HepG2 (cell line): ENCODE results near the gene PPP1R3C. TPM values are rescaled to one million over a fixed set of nuclear protein-coding genes. Genes with fewer than 3 reads are reported as not detected.

Experiments used
- ATAC-seq: fragments of 200-7000 bp; cut with Tn5 transposase; 3 replicates; pipeline ENCODE4 v1.9.1; 2020; ENCODE audit warnings: mild to moderate bottlenecking, moderate library complexity
- BruUV-seq: library from RNA; stranded (reverse); fragments of 400-500 nt; replicated peaks from 2 replicates; lab custom pipeline; 2021; lab: Mats Ljungman, UMichigan
- CTCF ChIA-PET: fragments of 300-600 bp; formaldehyde crosslinking; extraction: SDS; loops from one replicate; lab custom pipeline; 2021; ENCODE audit warnings: low total read pairs, inconsistent platforms, low intra/inter-chr PET ratio; lab: Yijun Ruan, JAX
- POLR2A ChIA-PET: fragments of 350-600 bp; sonication (Branson Sonifier 250); formaldehyde crosslinking; loops from one replicate; lab custom pipeline; 2020; ENCODE audit warnings: antibody characterized with exemption, inconsistent platforms; lab: Yijun Ruan, JAX
- DNase-seq: peaks from one replicate; pipeline ENCODE4 v3.0.0-alpha.2; 2015; ENCODE audit warnings: low spot score
- FAIRE-seq: peaks from 3 replicates; lab custom pipeline; 2011; peaks lifted over from hg19 to GRCh38; lab: Jason Lieb, UNC
- H2AFZ ChIP-seq: one replicate; pipeline ENCODE4 v1.6.1; 2011; ENCODE audit warnings: low read length, inconsistent platforms
- H3K27ac ChIP-seq: fragments of 300-600 bp; 3 replicates; pipeline ENCODE4 v1.8.0; 2011; ENCODE audit warnings: mixed run types, mild to moderate bottlenecking, mixed read lengths, low read length, inconsistent platforms; ENCODE audit not compliant: insufficient read depth; ENCODE audit errors: extremely low read length
- H3K27me3 ChIP-seq, 2 experiments: fragments of 200-600 bp in 1 of 2; 2 replicates in 1 of 2; 3 replicates in 1 of 2; pipeline versions ENCODE4 v1.6.0 to v1.8.0; 2011; ENCODE audit warnings: low read length in 2 of 2, mild to moderate bottlenecking in 2 of 2, moderate library complexity in 2 of 2, inconsistent platforms in 1 of 2; ENCODE audit not compliant: insufficient read depth in 2 of 2, control insufficient read depth in 1 of 2
- H3K36me3 ChIP-seq, 2 experiments: fragments of 200-600 bp in 1 of 2; replicated peaks in 1 of 2; 2 replicates in 1 of 2; 3 replicates in 1 of 2; pipeline versions ENCODE4 v1.5.1 to v1.8.0; 2011; ENCODE audit warnings: low read length in 2 of 2, inconsistent platforms in 1 of 2; ENCODE audit not compliant: insufficient read depth in 2 of 2, control insufficient read depth in 1 of 2
- H3K4me1 ChIP-seq: 2 replicates; pipeline ENCODE4 v1.5.1; 2012; ENCODE audit warnings: low read length, inconsistent platforms; ENCODE audit not compliant: insufficient read depth
- H3K4me2 ChIP-seq: 2 replicates; pipeline ENCODE4 v1.6.0; 2011; ENCODE audit warnings: low read depth, low read length, inconsistent platforms
- H3K4me3 ChIP-seq, 3 experiments: fragments of 200-600 bp in 1 of 3; sonication (generic), shearing (Covaris generic) in 1 of 3; replicated peaks in 1 of 3; 2 replicates each; pipeline ENCODE4 v1.5.1; 2011 to 2016; ENCODE audit warnings: low read length in 3 of 3, inconsistent platforms in 2 of 3, low read depth in 2 of 3, mild to moderate bottlenecking in 2 of 3, control low read depth in 1 of 3, mixed read lengths in 1 of 3; ENCODE audit not compliant: insufficient read depth in 1 of 3
- H3K79me2 ChIP-seq: one replicate; pipeline ENCODE4 v1.6.1; 2011; ENCODE audit warnings: low read length, inconsistent platforms; ENCODE audit not compliant: insufficient read depth
- H3K9ac ChIP-seq: 2 replicates; pipeline ENCODE4 v1.6.0; 2011; ENCODE audit warnings: mild to moderate bottlenecking, low read depth, low read length, inconsistent platforms; ENCODE audit not compliant: insufficient read depth
- H3K9me3 ChIP-seq: 2 replicates; pipeline ENCODE4 v1.5.1; 2012; ENCODE audit warnings: mild to moderate bottlenecking, low read length
- H4K20me1 ChIP-seq: 2 replicates; pipeline ENCODE4 v1.6.0; 2011; ENCODE audit warnings: inconsistent platforms, mild to moderate bottlenecking, low read length, moderate library complexity; ENCODE audit not compliant: insufficient read depth
- BCL3 ChIP-seq: sonication (generic); formaldehyde crosslinking; IDR thresholded peaks from 2 replicates; pipeline ENCODE4 v1.5.1; 2020; ENCODE audit warnings: mild to moderate bottlenecking, missing genetic modification reagents, moderate library complexity
- CBX2 ChIP-seq, 2 experiments: fragments of 200-600 bp in 1 of 2; sonication (generic); formaldehyde crosslinking in 1 of 2; IDR thresholded peaks; 2 replicates each; pipeline versions ENCODE4 v1.7.0 to v1.8.1; 2018 to 2022; ENCODE audit warnings: low read depth in 2 of 2, low read length in 1 of 2, mild to moderate bottlenecking in 1 of 2, missing genetic modification reagents in 1 of 2
- CSRNP1 ChIP-seq: sonication (generic); formaldehyde crosslinking; IDR thresholded peaks from 2 replicates; pipeline ENCODE4 v1.8.1; 2023; ENCODE audit warnings: mild to moderate bottlenecking, missing genetic modification reagents
- FOXP4 ChIP-seq: sonication (generic); formaldehyde crosslinking; IDR thresholded peaks from 2 replicates; pipeline ENCODE4 v1.4.0; 2020; ENCODE audit warnings: missing genetic modification reagents
- KDM5B ChIP-seq: sonication (generic); formaldehyde crosslinking; IDR thresholded peaks from 2 replicates; pipeline ENCODE4 v1.4.0; 2020; ENCODE audit warnings: missing genetic modification reagents, mild to moderate bottlenecking, borderline replicate concordance
- MATR3 ChIP-seq: sonication (generic); formaldehyde crosslinking; IDR thresholded peaks from 2 replicates; pipeline ENCODE4 v1.4.0; 2020; ENCODE audit warnings: missing genetic modification reagents
- NFE2 ChIP-seq: sonication (generic); formaldehyde crosslinking; IDR thresholded peaks from 2 replicates; pipeline ENCODE4 v1.4.0; 2020; ENCODE audit warnings: missing genetic modification reagents
- NFKBIZ ChIP-seq: IDR thresholded peaks from 2 replicates; pipeline ENCODE4 v1.6.1; 2018; ENCODE audit warnings: missing genetic modification reagents, missing compliant biosample characterization
- NR2F6 ChIP-seq, 2 experiments: IDR thresholded peaks; 2 replicates each; pipeline ENCODE4 v1.6.1; 2016; ENCODE audit warnings: antibody characterized with exemption in 1 of 2, mild to moderate bottlenecking in 1 of 2
- SRY ChIP-seq: sonication (generic); formaldehyde crosslinking; IDR thresholded peaks from 2 replicates; pipeline ENCODE4 v1.8.0; 2022; ENCODE audit warnings: mild to moderate bottlenecking, missing genetic modification reagents
- TEAD2 ChIP-seq: sonication (generic); formaldehyde crosslinking; IDR thresholded peaks from 2 replicates; pipeline ENCODE4 v1.9.0; 2021; ENCODE audit warnings: missing genetic modification reagents
- ZNF414 ChIP-seq: sonication (generic); formaldehyde crosslinking; IDR thresholded peaks from 2 replicates; pipeline ENCODE4 v1.5.0; 2020; ENCODE audit warnings: missing genetic modification reagents
- ZNF740 ChIP-seq: sonication (generic); formaldehyde crosslinking; IDR thresholded peaks from 2 replicates; pipeline ENCODE4 v1.4.0; 2020; ENCODE audit warnings: missing genetic modification reagents
- WGBS: methylation state at CpG from one replicate; pipeline ENCODE4 v1.1.6; 2017; ENCODE audit warnings: low lambda C conversion rate; 5-methylcytosine and 5-hydroxymethylcytosine counted together
- in situ Hi-C: cut with HindIII; loops from 2 replicates; pipeline ENCODE4 v1.10.0; 2017; ENCODE audit warnings: low pct_unique_long_range_greater_than_20kb; ENCODE audit not compliant: extremely low pct_ligation_motif_present
- intact Hi-C: fragments of 100-400 bp; cut with micrococcal nuclease; formaldehyde crosslinking; loops from one replicate; pipeline ENCODE4 v1.10.0; 2022; ENCODE audit not compliant: unreplicated experiment
- polyA plus RNA-seq, 8 experiments: library from polyadenylated mRNA; depleted of rRNA in 3 of 8; stranded (reverse) in 7 of 8; unstranded in 1 of 8; fragments of >200 nt; fragmentation: Illumina TruSeq in 4 of 8; extraction: Trizol in 4 of 8; gene quantifications; 2 replicates each; pipeline versions ENCODE4 v1.2.1 to v1.2.3, GENCODE V29; 2011 to 2016; ENCODE audit warnings: low read depth in 4 of 8, missing spikeins in 1 of 8, mixed read lengths in 1 of 8; ENCODE audit not compliant: insufficient read depth in 1 of 8
- total RNA-seq, 5 experiments: library from RNA; depleted of rRNA; stranded (reverse); fragments of >200 nt; fragmentation: Illumina TruSeq; extraction: Trizol; gene quantifications; 2 replicates each; pipeline ENCODE4 v1.2.3, GENCODE V29; 2016; ENCODE audit warnings: low read depth in 1 of 5
- TF ChIP-seq, protein P1 (sequence below): sonication (generic); formaldehyde crosslinking; IDR thresholded peaks from 2 replicates; pipeline ENCODE4 v1.4.0; 2020; ENCODE audit warnings: mild to moderate bottlenecking, low read depth, missing genetic modification reagents

PPP1R3C gene
- total and polyA plus RNA-seq, 2 of the 13 experiments (the other 11 are each of a cell fraction or from before 2014, with no cell fraction given), result 13.3 to 14.8 TPM

GRCh38 chr10:91621483-91622113 is 11.3 kb downstream of the PPP1R3C start:
- Histone ChIP-seq H3K79me2 (no peaks in the 10 kb centered on the region), H3K4me1 (peaks cover 8% of the 10 kb centered on the region; the same call in 1 of the 2 replicates), H3K9ac (no peak overlapping the region), H3K9me3 (no peaks in the 10 kb centered on the region), H3K4me2 (no peak overlapping the region), H3K27ac (no peak overlapping the region), H3K4me3 (no peak overlapping the region), H4K20me1 (no peaks in the 10 kb centered on the region), H2AFZ (no peak overlapping the region), H3K36me3 (no peaks in the 10 kb centered on the region), H3K27me3 (peaks cover 0 to 1% of the 10 kb centered on the region in 2 experiments; a peak in 2 of 5 replicates)
- in situ Hi-C loops (no loop called here), intact Hi-C loops (no loop called here)
- FAIRE-seq, result peak; percentile 4
- no TSS peak for BruUV-seq
- ChIA-PET POLR2A (interaction anchor here (1.0 to 2.9 kb wide), 2 partner anchors 11 to 13 kb away, joined by 5 to 16 read pairs; partner anchors contain the start of gene PPP1R3C), CTCF (no interaction called here)
- no peak for DNase-seq
- no peak for ATAC-seq
- WGBS, result 47% methylated on average over 1 of the region's 1 CpG
- TF ChIP-seq ZNF414 (CRISPR knock-in tag) (no peak), FOXP4 (CRISPR knock-in tag) (no peak), CSRNP1 (CRISPR knock-in tag) (no peak), SRY (CRISPR knock-in tag) (no peak), KDM5B (CRISPR knock-in tag) (no peak), CBX2 (IDR thresholded peaks at IDR 0.05; ENCODE audit: low read depth, low read length) (no peak), CBX2 (CRISPR knock-in tag; IDR thresholded peaks at IDR 0.05; ENCODE audit: low read depth) (no peak), MATR3 (CRISPR knock-in tag) (no peak), TEAD2 (CRISPR knock-in tag) (no peak), NR2F6 (IDR thresholded peaks at IDR 0.05) (no peak), NR2F6 (CRISPR knock-in tag; IDR thresholded peaks at IDR 0.05) (no peak), NFE2 (CRISPR knock-in tag) (no peak), ZNF740 (CRISPR knock-in tag) (no peak), NFKBIZ (CRISPR knock-in tag) (no peak), BCL3 (CRISPR knock-in tag) (no peak)
- TF ChIP-seq, protein P1, sequence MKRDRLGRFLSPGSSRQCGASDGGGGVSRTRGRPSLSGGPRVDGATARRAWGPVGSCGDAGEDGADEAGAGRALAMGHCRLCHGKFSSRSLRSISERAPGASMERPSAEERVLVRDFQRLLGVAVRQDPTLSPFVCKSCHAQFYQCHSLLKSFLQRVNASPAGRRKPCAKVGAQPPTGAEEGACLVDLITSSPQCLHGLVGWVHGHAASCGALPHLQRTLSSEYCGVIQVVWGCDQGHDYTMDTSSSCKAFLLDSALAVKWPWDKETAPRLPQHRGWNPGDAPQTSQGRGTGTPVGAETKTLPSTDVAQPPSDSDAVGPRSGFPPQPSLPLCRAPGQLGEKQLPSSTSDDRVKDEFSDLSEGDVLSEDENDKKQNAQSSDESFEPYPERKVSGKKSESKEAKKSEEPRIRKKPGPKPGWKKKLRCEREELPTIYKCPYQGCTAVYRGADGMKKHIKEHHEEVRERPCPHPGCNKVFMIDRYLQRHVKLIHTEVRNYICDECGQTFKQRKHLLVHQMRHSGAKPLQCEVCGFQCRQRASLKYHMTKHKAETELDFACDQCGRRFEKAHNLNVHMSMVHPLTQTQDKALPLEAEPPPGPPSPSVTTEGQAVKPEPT (CRISPR knock-in tag), result no peak
